Cardiac septum (tissue), 1 donor: ENCODE measurements around the gene ATG13. TPM values are rescaled to one million over a fixed set of nuclear protein-coding genes. Genes with fewer than 3 reads are reported as not detected.
"Not testable (repeated sequence)": the region's sequence is repeated elsewhere in the genome, so short reads cannot be mapped to it uniquely, and the experiment has no call there.

Source experiments
- DNase-seq: peaks from one replicate; pipeline ENCODE4 v3.0.0-alpha.2; 2020; ENCODE audit warnings: low spot score
- intact Hi-C: fragments of 100-400 bp; cut with DNase I; formaldehyde crosslinking; loops from one replicate; pipeline ENCODE4 v1.14.0; 2022
- total RNA-seq: library from RNA; stranded (reverse); fragmentation: NEBNext Ultra II Directional; extraction: Animal tissue kit (Norgen Biotek cat#: 25700); gene quantifications from one replicate; pipeline ENCODE4 v1.2.1, GENCODE V29; 2021
- donor health status: DM: no; HTN: no; CAD: no.

The ATG13 gene
- total RNA-seq, 1 donor from 2014 or later: 43.4 TPM

DNA sequence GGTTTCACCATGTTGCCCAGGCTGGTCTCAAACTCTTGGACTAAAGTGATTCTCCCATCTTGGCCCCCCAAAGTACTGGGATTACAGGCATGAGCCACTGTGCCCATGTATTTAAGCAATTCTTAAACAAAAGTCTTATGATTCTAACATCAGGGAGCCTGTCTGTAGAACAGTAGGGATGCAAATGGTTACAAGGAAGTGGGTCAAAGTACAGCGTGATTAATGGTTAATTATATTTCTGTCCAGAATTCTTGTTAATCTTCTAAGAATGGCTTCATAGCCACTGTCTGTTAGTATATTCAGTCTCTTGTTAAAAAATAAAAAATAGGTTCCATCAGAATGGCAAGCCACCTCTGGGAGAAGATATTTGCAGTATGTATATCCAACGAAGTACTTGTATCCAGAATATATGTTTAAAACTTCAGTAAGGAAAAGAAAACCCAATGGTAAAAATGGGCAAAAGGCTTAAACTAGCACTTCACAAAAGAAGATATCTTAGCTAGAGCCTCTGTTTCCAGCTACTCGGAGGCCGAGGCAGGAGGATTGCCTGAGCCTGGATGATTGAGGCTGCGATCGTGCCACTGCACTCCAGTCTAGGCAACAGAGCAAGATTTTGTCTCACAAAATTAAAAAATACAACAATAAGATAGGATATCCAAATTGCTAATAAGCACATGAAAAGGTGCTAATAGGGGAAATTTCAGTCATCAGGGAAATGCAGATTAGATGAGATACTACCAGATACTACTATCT is 22.9 kb downstream of the ATG13 start:
- no peak for DNase-seq
- intact Hi-C loops: no loop called here

DNA sequence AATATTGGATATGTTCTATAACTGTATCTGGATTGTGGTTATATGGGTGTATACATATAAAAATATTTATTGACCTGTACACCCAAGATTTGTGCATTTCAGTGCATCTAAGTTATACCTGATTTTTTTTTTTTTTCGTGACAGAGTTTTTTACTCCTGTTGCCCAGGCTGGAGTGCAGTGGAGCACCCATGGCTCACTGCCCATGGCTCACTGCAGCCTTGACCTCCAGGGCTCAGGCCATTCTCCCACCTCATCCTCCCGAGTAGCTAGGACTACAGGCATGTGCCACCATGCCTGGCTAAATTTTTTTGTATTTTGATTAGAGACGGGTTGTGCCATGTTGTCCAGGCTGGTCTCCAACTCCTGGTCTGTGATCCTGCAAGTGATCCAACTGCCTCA is 24.3 kb downstream of the ATG13 start:
- DNase-seq: no peak
- intact Hi-C loops: no loop called here

DNA sequence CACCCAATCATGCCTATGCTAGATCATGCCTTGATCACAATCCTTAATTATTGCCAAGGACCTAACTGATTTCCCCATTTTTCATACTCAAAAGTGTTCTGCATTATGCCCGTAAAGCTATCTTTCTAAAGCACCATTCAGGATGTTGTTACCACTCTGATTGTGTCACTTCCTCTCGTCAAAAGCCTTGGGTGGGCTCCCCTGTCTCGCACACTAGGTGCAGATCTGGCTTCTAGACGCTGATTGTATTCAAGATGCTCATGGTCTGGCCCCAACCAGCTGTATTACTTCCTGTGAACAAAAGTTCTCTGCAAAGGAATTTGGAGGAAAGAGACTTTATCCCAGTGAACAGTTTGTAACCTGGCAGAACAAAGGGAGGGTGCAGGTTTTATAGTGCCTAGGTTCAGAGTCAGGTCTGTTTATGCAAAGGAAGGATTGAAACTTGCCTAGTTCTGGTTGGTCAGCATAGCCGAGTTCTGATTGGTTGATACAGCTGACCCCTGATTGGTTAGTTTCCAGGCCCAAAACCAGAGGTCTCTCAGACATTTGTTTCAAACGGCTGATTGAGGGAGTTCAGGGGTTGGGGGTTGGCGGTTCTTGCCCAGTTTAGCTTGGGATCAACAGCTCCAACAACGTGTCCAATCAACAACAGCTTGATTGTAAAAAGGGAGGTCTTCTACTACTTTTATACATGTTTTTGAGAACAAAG is 25.4 kb downstream of the ATG13 start:
- intact Hi-C loops: no loop called here

DNA sequence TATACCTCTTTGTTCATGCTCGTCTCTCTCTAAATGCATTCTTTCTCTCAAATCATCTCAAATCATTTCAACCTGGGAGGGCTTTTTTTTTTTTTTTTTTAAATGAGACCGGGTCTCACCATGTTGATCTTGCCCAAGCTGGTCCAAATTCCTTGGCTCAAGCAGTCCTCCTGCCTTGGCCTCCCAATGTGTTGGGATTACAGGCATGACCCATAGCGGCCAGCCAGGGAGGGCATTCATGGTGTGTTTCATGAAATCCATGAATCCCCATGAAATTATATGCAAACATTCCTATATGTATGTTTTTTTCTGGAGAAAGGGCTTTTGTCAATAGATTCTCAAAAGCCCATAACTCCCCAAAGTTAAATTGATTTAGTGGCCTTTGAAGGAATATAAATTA is 26.2 kb downstream of the ATG13 start:
- intact Hi-C loops: no loop called here
- no peak for DNase-seq

More for the DNA sequence above, 25.4 kb downstream of the ATG13 start:
- DNase-seq: no peak

DNA sequence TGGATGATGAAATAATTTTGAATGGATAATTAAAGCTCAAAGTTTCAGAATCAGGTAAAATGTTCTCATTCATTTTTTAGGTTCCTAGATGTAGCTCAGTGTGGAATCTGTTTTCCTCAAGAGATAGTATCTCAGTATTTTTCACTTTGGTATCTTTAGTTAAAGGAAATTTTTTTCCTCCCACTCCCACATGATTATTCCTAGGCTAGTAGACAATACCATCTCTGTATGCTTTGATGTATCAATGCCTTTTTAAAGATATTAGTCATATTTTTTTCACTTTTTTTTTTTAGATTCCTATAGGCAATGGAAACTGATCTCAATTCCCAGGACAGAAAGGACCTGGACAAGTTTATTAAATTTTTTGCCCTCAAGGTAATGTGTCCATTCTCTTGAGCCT is 26.6 kb downstream of the ATG13 start:
- DNase-seq: no peak
- intact Hi-C loops: no loop called here

DNA sequence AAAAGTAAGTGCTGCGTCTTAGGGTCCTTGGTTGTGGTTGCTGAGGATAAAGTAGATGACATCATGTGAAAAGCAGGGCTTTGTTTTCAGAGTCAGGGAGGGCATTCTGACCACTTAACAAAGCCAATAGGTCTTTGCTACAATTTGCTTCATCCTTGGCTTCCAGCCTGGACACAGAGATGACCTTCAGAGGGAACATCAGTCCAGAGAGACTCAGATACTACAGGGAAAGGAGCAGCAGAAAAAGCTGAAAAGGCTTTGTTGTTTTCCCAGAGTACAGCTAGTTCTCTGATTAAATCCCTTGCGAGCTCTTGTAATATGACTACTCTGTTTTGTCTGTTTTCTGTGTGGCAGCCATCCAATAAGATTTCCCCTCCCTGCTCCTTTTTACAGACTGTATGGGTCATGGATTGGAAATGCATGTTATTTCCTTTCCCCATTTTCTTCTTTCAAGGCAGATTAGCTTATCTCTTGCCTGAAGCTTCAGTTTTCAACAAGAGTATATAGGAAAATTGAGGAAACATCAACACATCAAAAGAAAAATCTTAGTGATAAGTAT is 31.9 kb downstream of the ATG13 start:
- intact Hi-C loops: loop anchor here (5.0 kb wide), 1 partner anchor 53 kb away; the partner anchor contains the start of genes ARHGAP1 and ZNF408
- DNase-seq: no peak

DNA sequence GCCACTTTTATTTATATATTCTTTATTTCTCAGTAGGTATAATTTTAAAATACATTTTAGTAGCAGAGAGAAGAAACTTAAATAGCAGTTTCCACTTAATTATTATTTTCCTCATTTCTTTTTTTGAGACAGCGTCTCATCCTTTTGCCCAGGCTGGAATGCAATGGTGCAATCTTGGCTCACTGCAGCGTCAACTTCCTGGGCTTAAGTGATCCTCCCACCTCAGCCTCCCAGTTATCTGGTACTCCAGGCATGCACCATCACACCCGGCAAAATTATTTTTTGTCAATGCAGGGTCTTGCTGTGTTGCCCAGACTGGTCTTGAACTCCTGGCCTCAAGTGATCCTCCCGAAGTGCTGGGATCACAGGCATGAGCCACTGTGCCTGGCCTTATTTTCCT is 38.3 kb downstream of the ATG13 start:
- intact Hi-C loops: no loop called here
- no peak for DNase-seq

DNA sequence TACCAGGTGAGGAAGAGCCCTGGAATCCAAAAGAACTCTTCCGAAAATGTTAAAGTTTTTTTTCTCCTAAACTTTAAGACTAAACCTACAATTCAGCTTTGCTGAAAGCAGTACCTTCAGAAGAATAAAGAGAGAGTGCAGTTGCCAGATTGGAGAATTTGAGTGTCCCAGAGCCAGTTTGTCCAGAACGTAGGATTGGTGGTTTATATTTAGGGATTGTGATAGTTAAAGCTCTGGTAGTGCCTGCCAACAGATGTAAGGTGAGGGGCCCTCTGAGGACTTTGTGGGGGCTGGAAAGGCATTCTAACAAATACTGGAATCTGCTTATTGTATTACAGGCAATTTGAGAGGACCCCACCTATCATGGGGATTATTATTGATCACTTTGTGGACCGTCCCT is 39.8 kb downstream of the ATG13 start:
- no peak for DNase-seq
- intact Hi-C loops: no loop called here

DNA sequence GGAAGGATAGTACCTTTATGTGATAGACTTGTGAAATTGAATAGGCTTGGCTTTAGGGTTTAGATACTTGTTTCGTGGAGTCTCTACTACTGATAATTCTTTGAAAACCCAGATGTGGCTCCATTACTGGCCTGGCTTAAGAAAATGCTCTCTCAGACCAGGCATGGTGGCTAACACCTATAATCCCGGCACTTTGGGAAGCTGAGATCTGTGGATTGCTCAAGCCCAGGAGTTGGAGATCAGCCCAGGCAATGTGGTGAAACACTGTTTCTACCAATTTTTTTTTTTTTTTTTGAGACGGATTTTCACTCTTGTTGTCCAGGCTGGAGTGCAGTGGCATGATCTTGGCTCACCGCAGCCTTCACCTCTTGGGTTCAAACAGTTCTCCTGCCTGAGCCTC is 40.9 kb downstream of the ATG13 start:
- DNase-seq: no peak
- intact Hi-C loops: no loop called here

DNA sequence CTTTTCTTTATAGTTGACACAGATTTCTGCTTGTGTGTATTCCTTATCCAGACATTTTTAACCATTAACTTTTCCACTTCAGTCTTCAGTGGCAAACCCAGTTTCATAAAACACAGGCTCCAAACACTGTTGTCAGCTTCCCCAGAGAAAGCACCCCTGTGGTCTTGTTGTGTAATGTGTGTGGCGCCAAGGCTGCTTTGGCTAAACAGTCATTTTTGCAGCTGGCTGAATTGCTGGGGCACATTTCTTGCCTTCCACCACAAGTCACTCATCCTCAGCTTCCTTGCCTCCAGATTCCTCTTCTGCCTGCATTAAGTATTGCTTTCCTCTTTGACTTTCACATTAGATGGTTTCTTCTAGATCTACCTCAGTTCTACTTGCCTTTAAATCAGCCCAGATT is 42.6 kb downstream of the ATG13 start:
- intact Hi-C loops: no loop called here
- DNase-seq: no peak

DNA sequence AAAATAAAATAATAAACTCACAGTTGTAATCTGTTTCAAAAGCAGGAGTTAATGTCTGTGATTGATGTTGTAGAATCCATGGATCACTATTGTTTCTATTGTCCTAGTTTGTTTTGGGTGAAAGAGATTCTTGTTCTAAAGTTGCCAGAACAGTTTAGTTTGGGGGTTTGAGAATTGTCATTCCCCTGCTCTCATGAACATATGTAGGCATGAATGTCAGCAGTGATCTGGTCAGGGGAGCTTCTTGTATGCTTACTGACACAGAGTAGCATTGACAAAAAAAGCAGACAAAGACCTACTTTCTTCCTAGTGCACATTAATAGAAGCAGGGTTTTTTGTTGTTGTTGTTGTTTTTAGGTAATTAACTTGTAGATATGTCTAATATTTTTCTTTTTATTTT is 44.5 kb downstream of the ATG13 start:
- no peak for DNase-seq
- intact Hi-C loops: no loop called here

DNA sequence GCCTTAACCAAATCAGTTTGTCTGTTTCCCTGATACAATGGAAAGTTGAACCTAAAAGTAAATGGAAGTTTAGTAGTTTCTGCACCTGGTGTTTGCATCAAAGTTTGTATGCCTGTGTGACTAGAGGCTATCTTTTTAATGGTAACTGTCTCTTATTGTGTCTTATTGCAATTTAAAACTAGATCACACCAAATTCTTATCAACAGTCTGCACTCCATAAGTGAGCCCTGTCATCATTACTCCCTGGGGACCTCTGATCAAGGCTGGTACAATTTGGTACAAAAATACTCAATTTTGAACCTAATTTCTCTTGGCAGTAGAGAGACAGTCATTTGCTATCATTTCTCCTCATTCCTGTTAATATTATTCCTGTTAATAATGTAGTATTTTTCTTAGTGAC is 45.0 kb downstream of the ATG13 start:
- DNase-seq: no peak
- intact Hi-C loops: no loop called here

DNA sequence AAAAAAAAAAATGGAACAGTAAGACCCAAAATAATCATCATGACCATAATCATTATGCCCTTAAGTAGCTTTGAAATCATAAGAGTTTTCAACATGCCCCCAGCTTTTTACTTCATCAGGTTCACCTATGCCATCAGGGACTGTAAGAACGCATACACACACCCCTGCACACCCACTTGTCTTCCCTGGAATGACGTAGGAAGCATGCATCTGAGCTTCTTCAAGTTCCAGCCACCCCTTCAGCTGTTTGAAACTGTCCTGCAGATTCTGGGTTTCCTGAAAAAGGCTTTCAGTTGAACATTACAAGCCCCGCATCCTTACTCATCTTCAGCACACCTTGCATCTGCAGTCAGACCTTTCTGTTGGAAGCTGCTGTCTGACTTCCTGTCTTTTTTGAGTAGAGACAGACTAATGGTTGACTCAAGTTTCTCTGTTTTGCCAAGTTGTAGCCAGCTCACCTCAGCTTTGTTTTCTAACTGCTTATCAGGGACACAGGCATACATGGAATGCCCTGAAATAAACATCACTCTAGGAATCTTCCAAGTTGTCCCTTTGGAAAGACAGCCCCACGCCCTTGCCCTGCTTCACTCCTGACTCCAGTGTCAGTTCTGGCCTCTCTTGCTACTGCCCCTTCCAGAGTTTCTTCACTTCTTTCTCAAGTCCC is 46.1 kb downstream of the ATG13 start:
- DNase-seq: no peak
- intact Hi-C loops: no loop called here

DNA sequence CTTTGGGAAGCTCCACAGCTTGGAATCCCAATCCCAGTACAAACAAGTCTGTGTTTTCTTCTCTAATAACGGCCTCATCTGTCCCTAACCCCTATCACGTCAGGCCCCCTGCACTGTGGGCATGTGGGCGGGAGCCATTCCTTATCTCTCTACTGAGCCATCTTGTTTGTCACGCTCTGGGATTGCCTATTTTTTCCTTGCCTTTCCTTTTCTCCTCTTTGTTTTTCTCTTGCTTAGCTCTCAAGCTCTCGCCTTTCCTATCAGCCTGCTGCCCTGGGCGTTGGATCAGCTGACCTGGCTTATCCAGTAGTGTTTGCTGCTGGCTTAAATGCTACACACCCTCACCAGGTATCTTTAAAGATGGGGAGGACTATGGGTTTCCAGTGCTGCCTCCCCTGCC is 47.3 kb downstream of the ATG13 start:
- intact Hi-C loops: no loop called here
- DNase-seq: peak; percentile 43

DNA sequence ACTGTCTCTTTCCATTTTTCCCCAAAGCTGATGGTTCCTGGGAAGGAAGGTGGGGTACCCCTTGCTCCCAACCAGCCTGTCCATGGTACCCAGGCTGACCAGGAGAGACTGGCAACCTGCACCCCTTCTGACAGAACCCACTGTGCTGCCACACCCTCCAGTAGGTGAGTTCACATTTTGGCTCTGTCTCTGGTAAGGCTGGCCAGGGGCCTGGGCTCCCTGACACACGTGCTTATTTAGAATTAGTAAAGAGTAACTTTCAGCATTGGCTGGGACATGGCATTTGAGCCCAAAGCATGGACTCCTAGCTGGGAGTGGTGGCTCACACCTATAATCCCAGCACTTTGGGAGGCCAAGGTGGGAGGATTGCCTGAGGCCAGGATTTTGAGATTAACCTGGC is 48.0 kb downstream of the ATG13 start:
- intact Hi-C loops: no loop called here
- DNase-seq: no peak

DNA sequence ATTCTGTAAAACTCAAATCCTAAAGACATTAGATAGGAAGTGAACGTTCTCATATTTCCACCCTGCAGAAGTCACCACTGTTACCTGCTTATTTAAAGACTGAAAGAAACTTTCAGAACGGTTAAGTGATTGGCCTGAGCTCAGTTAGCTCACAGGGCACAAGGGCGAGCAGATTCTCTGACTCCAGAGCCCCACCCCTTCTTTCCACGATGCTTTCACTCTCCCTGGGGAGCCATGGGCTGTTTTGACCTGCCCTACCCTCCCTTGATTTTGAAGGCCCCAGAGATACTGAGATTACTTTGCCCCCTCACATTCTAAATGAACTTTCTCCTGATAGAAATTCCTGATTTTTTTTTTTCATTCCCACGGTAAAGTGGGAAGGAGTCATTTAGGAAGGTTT is 49.2 kb downstream of the ATG13 start:
- DNase-seq: no peak
- intact Hi-C loops: no loop called here

DNA sequence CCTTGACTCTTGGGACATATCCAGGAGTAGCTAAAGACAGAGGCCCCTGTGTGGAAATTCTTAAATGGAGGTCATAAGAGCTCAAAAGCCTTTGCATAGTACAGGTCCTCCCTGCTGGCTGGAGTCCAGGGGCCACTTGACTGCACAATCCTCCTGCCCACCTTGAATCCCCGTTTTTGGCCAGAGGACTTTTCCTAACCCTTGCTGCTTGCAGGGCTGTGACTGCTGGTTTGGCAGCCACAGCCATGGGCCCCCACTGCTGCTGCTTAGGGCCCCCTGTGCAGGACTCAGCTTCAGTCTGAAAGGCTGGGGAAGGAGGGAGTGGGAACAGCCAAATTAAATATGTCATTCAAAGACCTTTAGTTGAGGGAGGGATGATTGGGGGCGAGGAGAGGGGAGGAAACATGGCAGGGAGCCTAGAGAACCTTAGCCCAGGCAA is 49.7 kb downstream of the ATG13 start:
- no peak for DNase-seq
- intact Hi-C loops: no loop called here

DNA sequence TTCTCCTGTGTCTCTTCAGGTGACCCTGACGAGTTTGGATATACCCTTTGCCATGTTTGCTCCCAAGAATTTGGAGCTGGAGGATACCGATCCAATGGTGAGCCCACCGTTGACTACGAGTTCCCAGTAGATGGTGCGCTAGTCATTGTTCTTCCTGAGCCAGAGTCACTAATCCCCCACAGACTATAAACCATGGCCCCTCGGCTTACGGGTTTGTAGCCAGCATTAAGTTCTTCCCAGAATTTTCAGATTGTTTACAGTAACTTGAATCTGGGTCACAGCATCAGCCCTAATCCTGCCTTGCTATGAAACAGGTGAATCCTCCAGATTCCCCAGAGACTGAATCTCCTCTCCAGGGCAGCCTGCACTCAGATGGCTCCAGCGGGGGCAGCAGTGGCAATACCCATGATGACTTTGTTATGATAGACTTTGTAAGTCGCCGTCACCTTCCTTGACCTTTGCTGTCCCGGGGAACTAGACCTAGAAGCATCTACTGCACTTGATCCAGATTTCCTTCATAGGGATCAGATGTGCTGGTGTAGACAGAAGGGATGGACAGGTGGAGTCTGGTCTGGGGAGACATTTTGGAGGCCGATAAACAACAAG is 51.2 kb downstream of the ATG13 start:
- intact Hi-C loops: no loop called here
- DNase-seq: peak; percentile 63

DNA sequence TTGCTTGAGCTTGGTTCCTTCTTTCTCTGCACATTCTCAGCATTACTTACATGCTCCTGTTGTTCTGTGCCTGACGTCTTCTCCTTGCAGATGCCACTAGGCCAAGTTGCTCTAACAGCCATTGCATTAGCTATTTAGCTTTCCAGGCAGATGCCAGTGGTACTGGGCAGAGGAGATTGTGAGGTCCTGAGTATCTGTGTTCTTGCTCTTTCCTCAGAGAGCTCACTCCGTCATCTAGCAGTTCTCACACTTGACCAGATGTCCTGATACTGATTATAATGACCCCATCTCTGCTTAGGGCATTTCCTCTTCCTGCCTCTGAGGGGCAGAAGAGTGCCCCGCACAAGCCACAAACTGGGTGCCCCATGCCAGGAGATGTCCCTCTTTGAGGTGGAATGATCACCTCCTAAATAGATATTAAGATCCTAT is 52.4 kb downstream of the ATG13 start:
- DNase-seq: peak; percentile 71
- intact Hi-C loops: no loop called here

DNA sequence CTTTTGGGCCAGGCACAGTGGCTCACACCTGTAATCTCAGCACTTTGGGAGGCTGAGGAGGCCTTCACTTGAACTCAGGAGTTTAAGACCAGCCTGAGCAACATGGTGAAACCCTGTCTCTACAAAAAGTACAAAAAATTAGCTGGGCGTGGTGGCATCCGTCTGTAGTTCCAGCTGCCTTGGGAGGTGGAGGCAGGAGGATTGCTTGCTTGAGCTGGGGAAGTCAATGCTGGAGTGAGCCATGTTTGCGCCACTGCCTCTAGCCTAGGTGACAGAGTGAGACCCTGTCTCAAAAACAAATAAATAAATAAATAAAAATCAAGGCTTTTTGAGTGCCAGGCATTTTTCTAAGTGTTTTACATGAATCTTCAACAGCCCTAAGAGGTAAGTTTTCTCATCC is 53.2 kb downstream of the ATG13 start:
- intact Hi-C loops: not testable (repeated sequence)
- peak; percentile 12 for DNase-seq
